ENCODE results near the gene MST1R.

GRCh38 chr3:49901366-49902339 lies 2.0 kb downstream of the MST1R start:
- TF ChIP-seq FOXM1 (IDR thresholded peaks at IDR 0.05; ENCODE audit: borderline replicate concordance) (no peak), BHLHE40 (IDR thresholded peaks at IDR 0.05; ENCODE audit: borderline replicate concordance) (no peak), TARDBP (IDR thresholded peaks at IDR 0.05) (no peak), LEF1 (IDR thresholded peaks at IDR 0.05; ENCODE audit: borderline replicate concordance) (no peak), FOXK2 (IDR thresholded peaks at IDR 0.05) (no peak), ARNT (IDR thresholded peaks at IDR 0.05) (no peak), SUZ12 (IDR thresholded peaks at IDR 0.05) (no peak), ZNF384 (IDR thresholded peaks at IDR 0.05) (no peak), HDGF (IDR thresholded peaks at IDR 0.05; ENCODE audit: borderline replicate concordance) (no peak), ELF4 (IDR thresholded peaks at IDR 0.05) (no peak)
